ENCODE measurements around the gene ANKH. TPM values are rescaled to one million over a fixed set of nuclear protein-coding genes. Genes with fewer than 3 reads are reported as not detected.

Gene ANKH
- total and polyA plus RNA-seq, 4 donors: 9.3 to 57.1 (median 37.4) TPM

- no peak for DNase-seq (ENCODE audit: low spot score)
- no peaks in the 10 kb centered on the region for H3K27me3 ChIP-seq (ENCODE audit: control insufficient read depth in 4 of 4, insufficient read depth in 4 of 4, low read length in 3 of 4)
- peaks cover 0 to 2% (median 0%) of the 10 kb centered on the region in 4 donors for H3K36me3 ChIP-seq (ENCODE audit: control insufficient read depth in 4 of 4, insufficient read depth in 3 of 4, low read depth in 1 of 4, low read length in 3 of 4)
- H3K9ac ChIP-seq (ENCODE audit: low read depth in 1 of 2, low read length in 2 of 2): no peak overlapping the region
- H3K4me1 ChIP-seq (ENCODE audit: control insufficient read depth in 4 of 4, insufficient read depth in 4 of 4, low read length in 3 of 4): peaks cover 0 to 8% (median 4%) of the 10 kb centered on the region in 4 donors
- WGBS: 97% methylated on average over 5 of the region's 5 CpGs
- H3K9me3 ChIP-seq (ENCODE audit: control insufficient read depth in 4 of 4, low read length in 3 of 4): no peaks in the 10 kb centered on the region
- H3K4me3 ChIP-seq (ENCODE audit: low read depth in 1 of 3, low read length in 3 of 3): no peak overlapping the region
- H3K27ac ChIP-seq (ENCODE audit: low read depth in 1 of 2, low read length in 2 of 2): no peak overlapping the region
- TF ChIP-seq HNF4G (IDR thresholded peaks at IDR 0.05) (no peak), CTCF (IDR thresholded peaks at IDR 0.05; ENCODE audit: low read depth, low read length, missing input control) (no peak), SP1 (IDR thresholded peaks at IDR 0.05) (no peak), NR2F2 (IDR thresholded peaks at IDR 0.05) (no peak), FOXA1 (IDR thresholded peaks at IDR 0.05) (no peak), JUND (IDR thresholded peaks at IDR 0.05) (no peak), YY1 (IDR thresholded peaks at IDR 0.05) (no peak), ZBTB33 (IDR thresholded peaks at IDR 0.05) (no peak), GABPA (IDR thresholded peaks at IDR 0.05 in 1 of 2, conservative IDR thresholded peaks at IDR 0.05 in 1 of 2) (no peak), EGR1 (IDR thresholded peaks at IDR 0.05; ENCODE audit: low read depth in 2 of 2) (no peak), REST (IDR thresholded peaks at IDR 0.05) (no peak), MAX (IDR thresholded peaks at IDR 0.05) (no peak), FOXA2 (IDR thresholded peaks at IDR 0.05) (no peak), ATF3 (IDR thresholded peaks at IDR 0.05) (no peak), RAD21 (IDR thresholded peaks at IDR 0.05) (no peak), HNF4A (conservative IDR thresholded peaks at IDR 0.05) (no peak), TAF1 (conservative IDR thresholded peaks at IDR 0.05) (no peak), RXRA (IDR thresholded peaks at IDR 0.05) (no peak)
These were observed 80.7 kb downstream of the ANKH start for GRCh38 chr5:14790911-14791310.
